Esophagus squamous epithelium (tissue), 5 donors: ENCODE results near the gene SLC25A11. TPM values are rescaled to one million over a fixed set of nuclear protein-coding genes. Genes with fewer than 3 reads are reported as not detected.

Experiments used
- DNase-seq: peaks from one replicate; lab custom pipeline; 2025; lab: John Stamatoyannopoulos, UW
- H3K27ac ChIP-seq, 4 donors: fragments of 200-600 bp; sonication (generic); one replicate each; pipeline ENCODE4 v1.5.1; 2016 to 2019; ENCODE audit warnings: mild to moderate bottlenecking in 1 of 4
- H3K27me3 ChIP-seq, 4 donors: fragments of 200-600 bp; sonication (generic); 1 replicate in 3 of 4; 2 replicates in 1 of 4; pipeline versions ENCODE4 v1.5.1 to v1.6.0; 2017 to 2021; ENCODE audit warnings: antibody characterized with exemption in 1 of 4
- H3K36me3 ChIP-seq, 3 donors: fragments of 200-600 bp; sonication (generic); one replicate each; pipeline ENCODE4 v1.5.1; 2016 to 2019
- H3K4me1 ChIP-seq, 3 donors: fragments of 200-600 bp; sonication (generic); one replicate each; pipeline ENCODE4 v1.5.1; 2017 to 2019
- H3K4me3 ChIP-seq, 4 donors: fragments of 200-600 bp; sonication (generic); 1 replicate in 3 of 4; 2 replicates in 1 of 4; pipeline ENCODE4 v1.5.1; 2016 to 2019; ENCODE audit warnings: mild to moderate bottlenecking in 2 of 4, moderate library complexity in 1 of 4
- H3K9me3 ChIP-seq, 3 donors: fragments of 200-600 bp; sonication (generic); one replicate each; pipeline ENCODE4 v1.5.1; 2016 to 2019
- CTCF ChIP-seq, 6 experiments: fragments of 450-650 bp in 4 of 6; fragments of 200-600 bp in 2 of 6; sonication (generic) in 2 of 6; IDR thresholded peaks; one replicate each; pipeline ENCODE4 v1.5.1; 2016 to 2019; ENCODE audit warnings: antibody characterized with exemption in 6 of 6, mild to moderate bottlenecking in 4 of 6, moderate library complexity in 4 of 6
- POLR2A ChIP-seq, 4 donors: fragments of 450-650 bp; IDR thresholded peaks; one replicate each; pipeline ENCODE4 v1.6.1; 2017; ENCODE audit warnings: antibody characterized with exemption in 4 of 4, mild to moderate bottlenecking in 4 of 4, moderate library complexity in 3 of 4
- WGBS, 2 donors: methylation state at CpG; one replicate each; pipeline ENCODE4 v1.1.5; 2018; 5-methylcytosine and 5-hydroxymethylcytosine counted together
- intact Hi-C: fragments of 100-400 bp; cut with DNase I; formaldehyde crosslinking; loops from one replicate; pipeline ENCODE4 v1.15.0; 2022
- total RNA-seq, 4 donors: library from RNA; depleted of rRNA; stranded (reverse); fragments of >200 nt; gene quantifications; one replicate each; pipeline ENCODE4 v1.1.0, GENCODE V29; 2016
- donor health status: DM: yes; HTN: yes; CAD: no.

SLC25A11 gene
- total RNA-seq, 4 donors from 2014 or later = 29.3 to 54.2 (median 42.2) TPM

GRCh38 chr17:4895657-4896331 is 44.1 kb downstream of the SLC25A11 start:
- DNase-seq = no peak
- Histone ChIP-seq H3K4me3 (no peak overlapping the region), H3K9me3 (no peaks in the 10 kb centered on the region), H3K4me1 (peaks cover 16 to 27% (median 22%) of the 10 kb centered on the region in 3 donors), H3K27ac (no peak overlapping the region), H3K36me3 (peaks cover 52 to 78% (median 58%) of the 10 kb centered on the region in 3 donors), H3K27me3 (peaks cover 0 to 17% (median 0%) of the 10 kb centered on the region in 4 donors)
- no peak for TF ChIP-seq POLR2A (IDR thresholded peaks at IDR 0.05)
- no peak for TF ChIP-seq CTCF (IDR thresholded peaks at IDR 0.05)
- WGBS, 2 donors = 67 to 75% methylated on average over 22 to 24 of the region's 27 CpGs
- intact Hi-C loops = no loop called here

- Histone ChIP-seq H3K27ac (no peak overlapping the region), H3K4me1 (peaks cover 11 to 21% (median 17%) of the 10 kb centered on the region in 3 donors), H3K4me3 (no peak overlapping the region), H3K36me3 (peaks cover 59 to 84% (median 65%) of the 10 kb centered on the region in 3 donors), H3K9me3 (no peaks in the 10 kb centered on the region), H3K27me3 (peaks cover 0 to 15% (median 0%) of the 10 kb centered on the region in 4 donors)
- no peak for DNase-seq
- intact Hi-C loops = no loop called here
- WGBS, 2 donors = 40 to 100% methylated on average over 1 to 2 of the region's 13 CpGs
- no peak for TF ChIP-seq CTCF (IDR thresholded peaks at IDR 0.05)
- no peak for TF ChIP-seq POLR2A (IDR thresholded peaks at IDR 0.05)
Measured at GRCh38 chr17:4895121-4895520, 44.7 kb downstream of the SLC25A11 start.

GRCh38 chr17:4893721-4894560 is 45.9 kb downstream of the SLC25A11 start:
- intact Hi-C loops = no loop called here
- peaks cover 67 to 96% (median 74%) of the 10 kb centered on the region in 3 donors for H3K36me3 ChIP-seq

GRCh38 chr17:4893272-4893671 is 46.6 kb downstream of the SLC25A11 start:
- WGBS, 2 donors = 84 to 93% methylated on average over 3 to 14 of the region's 18 CpGs
- Histone ChIP-seq H3K4me3 (no peak overlapping the region), H3K27ac (no peak overlapping the region), H3K9me3 (no peaks in the 10 kb centered on the region), H3K27me3 (no peaks in the 10 kb centered on the region), H3K36me3 (peaks cover 68 to 100% (median 74%) of the 10 kb centered on the region in 3 donors), H3K4me1 (peaks cover 0 to 2% (median 0%) of the 10 kb centered on the region in 3 donors)
- intact Hi-C loops = no loop called here
- no peak for TF ChIP-seq CTCF (IDR thresholded peaks at IDR 0.05)
- TF ChIP-seq POLR2A (IDR thresholded peaks at IDR 0.05) = no peak
- DNase-seq = no peak

More at GRCh38 chr17:4893721-4894560, 45.9 kb downstream of the SLC25A11 start:
- TF ChIP-seq CTCF (IDR thresholded peaks at IDR 0.05) (no peak), POLR2A (IDR thresholded peaks at IDR 0.05) (no peak)
- Histone ChIP-seq H3K27me3 (peaks cover 0 to 3% (median 0%) of the 10 kb centered on the region in 4 donors), H3K9me3 (no peaks in the 10 kb centered on the region), H3K4me1 (peaks cover under 1 to 9% (median 5%) of the 10 kb centered on the region in 3 donors), H3K4me3 (no peak overlapping the region), H3K27ac (no peak overlapping the region)
- no peak for DNase-seq
- WGBS, 2 donors = 79 to 97% methylated on average over 7 to 24 of the region's 31 CpGs
